Endothelial cell of umbilical vein (primary cell): ENCODE measurements around the gene EMC6. TPM values are rescaled to one million over a fixed set of nuclear protein-coding genes. Genes with fewer than 3 reads are reported as not detected.

ENCODE experiments used
- BruUV-seq: library from RNA; stranded (reverse); fragments of 400-500 nt; replicated peaks from 2 replicates; lab custom pipeline; 2021; lab: Mats Ljungman, UMichigan
- CTCF ChIA-PET: fragments of 300-600, 350-600 bp; sonication (Branson Sonifier 250); formaldehyde crosslinking; loops from one replicate; lab custom pipeline; 2021; ENCODE audit warnings: antibody characterized with exemption, inconsistent platforms; lab: Charles Lee
- POLR2A ChIA-PET: fragments of 300-600, 350-600 bp; sonication (Branson Sonifier 250); formaldehyde crosslinking; loops from one replicate; lab custom pipeline; 2021; ENCODE audit warnings: antibody characterized with exemption, inconsistent platforms; lab: Charles Lee
- DNase-seq: peaks from one replicate; pipeline ENCODE4 v3.0.0-alpha.2; 2011; ENCODE audit warnings: low read depth, low spot score
- FAIRE-seq: peaks from 2 replicates; lab custom pipeline; 2011; peaks lifted over from hg19 to GRCh38; lab: Jason Lieb, UNC
- H2AFZ ChIP-seq: 2 replicates; pipeline ENCODE4 v1.6.0; 2012; ENCODE audit warnings: low read depth, low read length, control low read depth, inconsistent platforms
- H3K27ac ChIP-seq: 2 replicates; pipeline ENCODE4 v1.5.1; 2011; ENCODE audit warnings: low read depth, mild to moderate bottlenecking, control low read depth, low read length, moderate library complexity; ENCODE audit not compliant: insufficient read depth
- H3K27me3 ChIP-seq, 2 experiments: 2 replicates each; pipeline versions ENCODE4 v1.6.0 to v1.6.1; 2011; ENCODE audit warnings: low read length in 2 of 2, mixed read lengths in 1 of 2; ENCODE audit not compliant: control insufficient read depth in 2 of 2, insufficient read depth in 2 of 2
- H3K36me3 ChIP-seq, 2 experiments: 2 replicates in 1 of 2; 3 replicates in 1 of 2; pipeline ENCODE4 v1.5.1; 2011; ENCODE audit warnings: low read length in 2 of 2, mild to moderate bottlenecking in 1 of 2, moderate library complexity in 1 of 2; ENCODE audit not compliant: control insufficient read depth in 2 of 2, insufficient read depth in 2 of 2; ENCODE audit errors: extremely low read depth in 1 of 2
- H3K4me1 ChIP-seq: 3 replicates; pipeline ENCODE4 v1.5.1; 2011; ENCODE audit warnings: mild to moderate bottlenecking, low read length; ENCODE audit not compliant: control insufficient read depth, insufficient read depth; ENCODE audit errors: extremely low read depth
- H3K4me2 ChIP-seq: 2 replicates; pipeline ENCODE4 v1.6.1; 2011; ENCODE audit warnings: low read length, control low read depth, mixed read lengths; ENCODE audit not compliant: insufficient read depth
- H3K4me3 ChIP-seq, 3 experiments: fragments of 200-600 bp in 1 of 3; sonication (generic), shearing (Covaris generic) in 1 of 3; replicated peaks in 1 of 3; 2 replicates each; pipeline ENCODE4 v1.5.1; 2011 to 2016; ENCODE audit warnings: control low read depth in 3 of 3, low read length in 3 of 3, mild to moderate bottlenecking in 2 of 3, inconsistent platforms in 1 of 3, low read depth in 1 of 3, moderate library complexity in 1 of 3; ENCODE audit not compliant: insufficient read depth in 1 of 3
- H3K79me2 ChIP-seq: 2 replicates; pipeline ENCODE4 v1.6.0; 2012; ENCODE audit warnings: low read length, inconsistent platforms; ENCODE audit not compliant: control insufficient read depth, insufficient read depth
- H3K9ac ChIP-seq: replicated peaks from 2 replicates; pipeline ENCODE3; 2011; ENCODE audit warnings: low read length, control low read depth; ENCODE audit not compliant: insufficient read depth; ENCODE audit errors: extremely low read depth
- H3K9me1 ChIP-seq: replicated peaks from 3 replicates; pipeline ENCODE4 v1.6.0; 2011; ENCODE audit warnings: mild to moderate bottlenecking, low read length; ENCODE audit not compliant: control insufficient read depth, insufficient read depth; ENCODE audit errors: extremely low read depth
- H3K9me3 ChIP-seq: replicated peaks from 2 replicates; pipeline ENCODE4 v1.5.1; 2012; ENCODE audit warnings: low read length, inconsistent platforms; ENCODE audit not compliant: control insufficient read depth, insufficient read depth
- H4K20me1 ChIP-seq: replicated peaks from 2 replicates; pipeline ENCODE3; 2011; ENCODE audit warnings: mild to moderate bottlenecking, low read length; ENCODE audit not compliant: control insufficient read depth, insufficient read depth; ENCODE audit errors: extremely low read depth
- EZH2 ChIP-seq: IDR thresholded peaks from 2 replicates; pipeline ENCODE4 v1.6.1; 2012; ENCODE audit warnings: borderline replicate concordance, low read depth, mild to moderate bottlenecking, moderate library complexity, low read length, inconsistent platforms; ENCODE audit not compliant: severe bottlenecking
- GATA2 ChIP-seq: IDR thresholded peaks from 2 replicates; pipeline ENCODE4 v1.7.0; 2011; ENCODE audit warnings: low read depth, mild to moderate bottlenecking, moderate library complexity, mixed read lengths, low read length; ENCODE audit not compliant: insufficient read length, insufficient read depth
- JUN ChIP-seq: IDR thresholded peaks from 2 replicates; pipeline ENCODE4 v1.6.1; 2011; ENCODE audit warnings: borderline replicate concordance, low read depth; ENCODE audit not compliant: insufficient read length, insufficient read depth
- MAX ChIP-seq: IDR thresholded peaks from 2 replicates; pipeline ENCODE4 v1.6.1; 2011; ENCODE audit not compliant: insufficient read depth, insufficient read length
- POLR2AphosphoS5 ChIP-seq: IDR thresholded peaks from 2 replicates; pipeline ENCODE4 v1.6.1; 2012; ENCODE audit warnings: low read depth, mild to moderate bottlenecking, control low read depth, low read length, moderate library complexity; ENCODE audit not compliant: insufficient read depth
- dilution Hi-C: fragments of 300-500 bp; cut with MboI; formaldehyde crosslinking; loops from one replicate; pipeline ENCODE4 v1.15.0; 2019; ENCODE audit warnings: low sequenced_read_pairs; ENCODE audit not compliant: extremely low pct_ligation_motif_present
- intact Hi-C: fragments of 100-400 bp; cut with micrococcal nuclease; formaldehyde crosslinking; loops from one replicate; pipeline ENCODE4 v1.10.0; 2022
- polyA plus RNA-seq, 4 experiments: library from polyadenylated mRNA; depleted of rRNA in 3 of 4; stranded (reverse) in 3 of 4; unstranded in 1 of 4; fragments of >200 nt; gene quantifications; 2 replicates each; pipeline versions ENCODE4 v1.2.1 to v1.2.3, GENCODE V29; 2011 to 2012; ENCODE audit warnings: missing spikeins in 1 of 4
- total RNA-seq: library from RNA; stranded (reverse); gene quantifications from 2 replicates; pipeline ENCODE4 v1.2.3, GENCODE V29; 2021

The EMC6 gene
- total and polyA plus RNA-seq, 2 donors (not counting 3 experiments of a cell fraction or from before 2014, with no cell fraction given) = 54.0 to 105 TPM

GRCh38 chr17:3657874-3658783 is 10.5 kb upstream of the EMC6 start:
- FAIRE-seq (no peak), DNase-seq (no peak)
- Histone ChIP-seq H3K9ac (no peak overlapping the region), H3K4me1 (peaks cover 6% of the 10 kb centered on the region), H3K9me1 (no peaks in the 10 kb centered on the region), H3K9me3 (no peaks in the 10 kb centered on the region), H3K79me2 (no peaks in the 10 kb centered on the region), H3K36me3 (peaks cover 0 to 6% of the 10 kb centered on the region in 2 experiments), H3K4me2 (no peak overlapping the region), H2AFZ (no peak overlapping the region), H3K27me3 (no peaks in the 10 kb centered on the region), H3K27ac (no peak overlapping the region), H3K4me3 (no peak overlapping the region), H4K20me1 (no peaks in the 10 kb centered on the region)
- intact Hi-C loops = no loop called here
- ChIA-PET POLR2A (interaction anchor here (4.2 kb wide), 1 partner anchor 10 kb away, joined by 17 read pairs; the partner anchor contains the start of genes EMC6 and TAX1BP3), CTCF (interaction anchor here (1.2 kb wide), 1 partner anchor 55 kb away, joined by 3 read pairs; no protein-coding TSS in a partner anchor)
- dilution Hi-C loops = no loop called here
- no peak for TF ChIP-seq GATA2
- TF ChIP-seq POLR2AphosphoS5 = no peak
- no peak for TF ChIP-seq JUN
- TF ChIP-seq EZH2 = no peak
- TF ChIP-seq MAX = no peak
- BruUV-seq = no TSS peak
